Spleen (tissue), 11 donors: ENCODE results near the gene TSSK3. TPM values are rescaled to one million over a fixed set of nuclear protein-coding genes. Genes with fewer than 3 reads are reported as not detected.

Source experiments
- DNase-seq: peaks from one replicate; pipeline ENCODE4 v3.0.0-alpha.2; 2020
- H3K27ac ChIP-seq, 8 donors: fragments of 200-600 bp; sonication (generic) in 7 of 8; 1 replicate in 4 of 8; 2 replicates in 4 of 8; pipeline versions ENCODE4 v1.5.0 to v1.8.0; 2016 to 2021; ENCODE audit warnings: inconsistent platforms in 4 of 8, mild to moderate bottlenecking in 4 of 8, moderate library complexity in 1 of 8
- H3K27me3 ChIP-seq, 7 donors: fragments of 200-600 bp; sonication (generic) in 6 of 7; replicated peaks in 1 of 7; 1 replicate in 4 of 7; 2 replicates in 3 of 7; pipeline versions ENCODE4 v1.5.0 to v1.8.0; 2016 to 2021; ENCODE audit warnings: inconsistent platforms in 3 of 7, mild to moderate bottlenecking in 1 of 7
- H3K36me3 ChIP-seq, 6 donors: fragments of 200-600 bp; sonication (generic) in 5 of 6; 1 replicate in 4 of 6; 2 replicates in 2 of 6; pipeline versions ENCODE4 v1.5.0 to v1.8.0; 2016 to 2021; ENCODE audit warnings: inconsistent platforms in 2 of 6
- H3K4me1 ChIP-seq, 6 donors: fragments of 200-600 bp; sonication (generic) in 5 of 6; 1 replicate in 3 of 6; 2 replicates in 3 of 6; pipeline versions ENCODE4 v1.5.0 to v1.8.0; 2016 to 2021; ENCODE audit warnings: inconsistent platforms in 3 of 6
- H3K4me3 ChIP-seq, 8 donors: fragments of 200-600 bp; sonication (generic) in 7 of 8; 1 replicate in 4 of 8; 2 replicates in 4 of 8; pipeline versions ENCODE4 v1.5.0 to v1.8.0; 2016 to 2021; ENCODE audit warnings: inconsistent platforms in 4 of 8, mild to moderate bottlenecking in 4 of 8, moderate library complexity in 2 of 8
- H3K9me3 ChIP-seq, 8 donors: fragments of 200-600 bp; sonication (generic) in 7 of 8; 1 replicate in 4 of 8; 2 replicates in 4 of 8; pipeline versions ENCODE4 v1.5.0 to v1.8.0; 2016 to 2021; ENCODE audit warnings: inconsistent platforms in 4 of 8
- POLR2A ChIP-seq, 3 donors: fragments of 450-650 bp; IDR thresholded peaks; one replicate each; pipeline ENCODE4 v1.5.1; 2017; ENCODE audit warnings: antibody characterized with exemption in 3 of 3, mild to moderate bottlenecking in 1 of 3
- POLR2AphosphoS5 ChIP-seq, 3 donors: sonication (generic); formaldehyde crosslinking; IDR thresholded peaks; one replicate each; pipeline ENCODE4 v1.5.1; 2017; ENCODE audit warnings: antibody characterized with exemption in 3 of 3
- WGBS, 5 donors: extraction: QIAGEN DNeasy Blood & Tissue Kit in 3 of 5; methylation state at CpG; one replicate each; pipeline versions ENCODE4 v1.1.5 to v1.1.7; 2013 to 2018; 5-methylcytosine and 5-hydroxymethylcytosine counted together
- intact Hi-C: fragments of 100-400 bp; cut with DNase I; formaldehyde crosslinking; loops from one replicate; pipeline ENCODE4 v1.15.0; 2023; ENCODE audit warnings: low total_unique reads
- polyA plus RNA-seq, 3 donors: library from polyadenylated mRNA; stranded (reverse); fragments of 200-250 nt; gene quantifications; one replicate each; pipeline ENCODE4 v1.2.1, GENCODE V29; 2013
- total RNA-seq, 7 donors: library from RNA; depleted of rRNA in 3 of 7; stranded (reverse); fragments of >200 nt in 3 of 7; fragmentation: NEBNext Ultra II Directional in 4 of 7; extraction: Animal tissue kit (Norgen Biotek cat#: 25700) in 4 of 7; gene quantifications; one replicate each; pipeline versions ENCODE4 v1.1.0 to v1.2.1, GENCODE V29; 2016 to 2021
- TF ChIP-seq, protein P1 (sequence below), 11 experiments: fragments of 200-600 bp in 7 of 11; fragments of 450-650 bp in 4 of 11; sonication (generic) in 4 of 11; IDR thresholded peaks in 8 of 11; conservative IDR thresholded peaks in 3 of 11; 1 replicate in 7 of 11; 2 replicates in 4 of 11; pipeline versions ENCODE4 v1.4.0 to v1.8.0; 2016 to 2021; ENCODE audit warnings: antibody characterized with exemption in 11 of 11, inconsistent platforms in 4 of 11, mild to moderate bottlenecking in 1 of 11
- donor health status: healthy with polysubstance abuse.
- donor health status: DM: no; HTN: no; CAD: no; lungs with moderate emphysema.
- donor health status: DM: no; HTN: no; CAD: no.
- donor health status: Bipolar disorder and iron deficiency.
- donor health status: healthy.
- donor health status: DM: no; HTN: no; CAD: no.
- donor health status: DM: yes; HTN: yes; CAD: no.

The TSSK3 gene
- total and polyA plus RNA-seq, 10 donors, result 0.15 to 6.6 (median 2.6) TPM

DNA sequence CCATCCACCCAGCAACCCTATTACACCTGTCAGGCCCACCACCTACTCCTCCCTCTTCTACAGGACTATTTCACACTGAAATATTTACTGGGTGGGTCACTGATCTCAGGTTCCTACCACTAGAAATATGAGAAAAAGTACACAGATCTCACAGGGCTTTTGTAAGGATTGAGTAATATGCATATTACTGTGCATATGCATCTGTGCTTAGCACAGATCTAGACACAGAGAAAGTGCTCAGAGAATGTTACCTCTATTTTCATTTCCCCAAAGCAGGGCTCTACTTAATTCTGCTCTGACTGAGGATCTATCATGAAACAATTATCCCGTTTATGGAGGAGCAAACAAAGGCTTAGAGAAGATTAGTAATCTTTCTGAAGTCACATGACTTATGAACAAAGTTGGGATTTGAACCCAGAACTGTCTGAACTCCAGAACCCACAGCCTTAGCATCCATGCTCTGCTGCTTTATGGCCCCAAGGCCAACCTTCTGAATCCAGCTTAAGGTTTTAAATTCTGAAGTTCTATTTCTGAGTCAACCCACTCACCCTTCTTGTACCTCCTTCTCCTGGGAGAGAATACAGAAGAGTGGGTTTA, 11.8 kb downstream of the TSSK3 start:
- H3K36me3 ChIP-seq, result peaks cover 10 to 100% (median 82%) of the 10 kb centered on the region in 6 donors
- H3K27ac ChIP-seq, result no peak overlapping the region
- DNase-seq, result no peak
- no peak overlapping the region for H3K4me3 ChIP-seq
- intact Hi-C loops, result no loop called here
- H3K4me1 ChIP-seq, result peaks cover 3 to 26% (median 16%) of the 10 kb centered on the region in 6 donors
- TF ChIP-seq, protein P1, sequence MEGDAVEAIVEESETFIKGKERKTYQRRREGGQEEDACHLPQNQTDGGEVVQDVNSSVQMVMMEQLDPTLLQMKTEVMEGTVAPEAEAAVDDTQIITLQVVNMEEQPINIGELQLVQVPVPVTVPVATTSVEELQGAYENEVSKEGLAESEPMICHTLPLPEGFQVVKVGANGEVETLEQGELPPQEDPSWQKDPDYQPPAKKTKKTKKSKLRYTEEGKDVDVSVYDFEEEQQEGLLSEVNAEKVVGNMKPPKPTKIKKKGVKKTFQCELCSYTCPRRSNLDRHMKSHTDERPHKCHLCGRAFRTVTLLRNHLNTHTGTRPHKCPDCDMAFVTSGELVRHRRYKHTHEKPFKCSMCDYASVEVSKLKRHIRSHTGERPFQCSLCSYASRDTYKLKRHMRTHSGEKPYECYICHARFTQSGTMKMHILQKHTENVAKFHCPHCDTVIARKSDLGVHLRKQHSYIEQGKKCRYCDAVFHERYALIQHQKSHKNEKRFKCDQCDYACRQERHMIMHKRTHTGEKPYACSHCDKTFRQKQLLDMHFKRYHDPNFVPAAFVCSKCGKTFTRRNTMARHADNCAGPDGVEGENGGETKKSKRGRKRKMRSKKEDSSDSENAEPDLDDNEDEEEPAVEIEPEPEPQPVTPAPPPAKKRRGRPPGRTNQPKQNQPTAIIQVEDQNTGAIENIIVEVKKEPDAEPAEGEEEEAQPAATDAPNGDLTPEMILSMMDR (IDR thresholded peaks at IDR 0.05 in 8 of 11, conservative IDR thresholded peaks at IDR 0.05 in 3 of 11), result no peak
- TF ChIP-seq POLR2AphosphoS5 (IDR thresholded peaks at IDR 0.05) (no peak), POLR2A (IDR thresholded peaks at IDR 0.05) (no peak)
- 68 to 97% (median 87%) methylated on average over 1 of the region's 1 CpG for WGBS, 5 donors
- no peaks in the 10 kb centered on the region for H3K9me3 ChIP-seq
- no peaks in the 10 kb centered on the region for H3K27me3 ChIP-seq

DNA sequence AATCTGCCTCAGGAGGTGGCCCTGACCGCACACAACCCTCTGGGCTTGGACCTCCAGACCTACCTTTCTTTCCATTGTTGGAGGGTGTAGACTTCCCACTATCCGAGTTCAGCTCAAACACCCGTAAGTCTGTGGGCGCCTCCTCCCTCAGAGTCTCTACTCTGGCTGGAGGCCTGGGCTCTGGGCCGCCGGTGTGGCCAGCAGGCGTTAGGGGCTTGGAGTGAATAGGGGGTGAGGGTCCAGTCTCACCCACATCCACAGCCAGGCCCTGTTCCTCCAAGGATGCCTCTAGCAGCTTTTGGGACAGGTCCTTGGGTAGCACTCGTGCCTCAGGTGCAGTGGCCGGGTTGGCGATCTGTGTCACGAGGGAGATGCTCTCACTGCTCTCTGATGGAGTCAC, 13.9 kb downstream of the TSSK3 start:
- TF ChIP-seq POLR2AphosphoS5 (IDR thresholded peaks at IDR 0.05) (peak in 2 of 3 donors; percentile 15 to 29), POLR2A (IDR thresholded peaks at IDR 0.05) (no peak)
- TF ChIP-seq, protein P1 (IDR thresholded peaks at IDR 0.05 in 8 of 11, conservative IDR thresholded peaks at IDR 0.05 in 3 of 11), result no peak
- Histone ChIP-seq H3K36me3 (peaks cover 10 to 100% (median 94%) of the 10 kb centered on the region in 6 donors), H3K4me1 (peaks cover 3 to 26% (median 16%) of the 10 kb centered on the region in 6 donors), H3K27ac (no peak overlapping the region), H3K9me3 (no peaks in the 10 kb centered on the region), H3K27me3 (no peaks in the 10 kb centered on the region), H3K4me3 (no peak overlapping the region)
- 95 to 97% (median 96%) methylated on average over 11 of the region's 11 CpGs for WGBS, 5 donors
- no peak for DNase-seq
- intact Hi-C loops, result no loop called here

DNA sequence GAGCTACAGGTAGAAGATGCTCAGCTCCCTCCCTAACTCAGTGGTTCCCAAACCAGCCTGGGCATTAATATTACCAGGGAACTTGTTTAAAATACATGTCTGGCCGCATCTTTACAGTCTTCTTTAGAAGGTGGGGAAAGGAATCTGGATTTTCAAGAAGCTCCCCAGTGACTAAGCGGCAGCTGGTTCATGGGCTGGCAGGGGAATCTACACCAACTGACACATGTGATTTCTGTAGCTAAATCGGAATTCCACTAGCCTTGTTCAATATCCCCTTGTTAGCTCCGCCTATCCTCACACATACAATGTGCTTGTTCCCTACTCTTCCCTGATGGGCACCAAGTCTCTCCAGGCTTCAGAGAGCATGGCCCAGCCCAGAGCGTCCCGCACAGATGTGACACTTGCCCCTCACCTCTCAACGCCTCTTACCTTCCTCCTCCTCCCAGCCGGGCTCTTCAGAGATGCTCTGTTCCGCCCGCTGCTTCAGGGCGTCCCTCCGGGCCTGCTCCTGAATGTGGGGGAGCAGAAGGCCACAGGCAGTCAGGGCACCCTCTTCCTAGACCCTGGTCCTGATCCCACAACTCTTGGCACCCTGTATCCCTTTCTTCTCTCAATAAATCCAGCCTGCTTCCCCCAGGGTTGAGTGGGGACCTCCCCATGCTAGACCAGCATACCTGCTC, 15.3 kb downstream of the TSSK3 start:
- H3K36me3 ChIP-seq, result peaks cover 10 to 100% (median 97%) of the 10 kb centered on the region in 6 donors
- H3K4me1 ChIP-seq, result peaks cover 0 to 13% (median 5%) of the 10 kb centered on the region in 6 donors
- no peaks in the 10 kb centered on the region for H3K27me3 ChIP-seq
- H3K9me3 ChIP-seq, result no peaks in the 10 kb centered on the region
- intact Hi-C loops, result no loop called here
- WGBS, 5 donors, result 95 to 97% (median 96%) methylated on average over 12 of the region's 12 CpGs
- no peak overlapping the region for H3K27ac ChIP-seq
- TF ChIP-seq, protein P1 (IDR thresholded peaks at IDR 0.05 in 8 of 11, conservative IDR thresholded peaks at IDR 0.05 in 3 of 11), result no peak
- peak in 2 of 3 donors; percentile 27 to 56 for TF ChIP-seq POLR2AphosphoS5 (IDR thresholded peaks at IDR 0.05)
- H3K4me3 ChIP-seq, result no peak overlapping the region
- no peak for DNase-seq

DNA sequence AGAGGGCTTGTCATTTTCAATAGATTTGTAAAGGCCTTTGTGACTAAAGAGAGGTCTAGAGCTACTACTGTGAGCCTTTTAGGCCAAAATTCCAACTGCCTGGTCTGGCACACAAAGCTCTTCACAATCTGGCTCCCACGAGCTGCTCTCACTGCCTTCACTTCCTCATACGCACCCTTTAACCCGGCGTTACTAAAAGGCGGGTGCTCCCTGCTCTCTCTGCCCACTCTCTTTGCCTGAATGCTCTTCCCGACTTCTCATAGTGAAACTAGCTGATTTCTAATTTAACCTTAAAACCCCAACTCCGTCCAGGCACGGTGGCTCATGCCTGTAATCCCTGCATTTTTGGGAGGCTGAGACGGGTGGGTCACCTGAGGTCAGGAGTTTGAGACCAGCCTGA, 17.7 kb downstream of the TSSK3 start:
- Histone ChIP-seq H3K4me1 (peaks cover 0 to 9% (median 2%) of the 10 kb centered on the region in 6 donors), H3K9me3 (no peaks in the 10 kb centered on the region), H3K4me3 (no peak overlapping the region), H3K36me3 (peaks cover 11 to 100% (median 98%) of the 10 kb centered on the region in 6 donors), H3K27ac (no peak overlapping the region), H3K27me3 (no peaks in the 10 kb centered on the region)
- 84 to 92% (median 88%) methylated on average over 9 of the region's 9 CpGs for WGBS, 5 donors
- TF ChIP-seq, protein P1 (IDR thresholded peaks at IDR 0.05 in 8 of 11, conservative IDR thresholded peaks at IDR 0.05 in 3 of 11), result no peak
- no peak for TF ChIP-seq POLR2AphosphoS5 (IDR thresholded peaks at IDR 0.05)
- no peak for TF ChIP-seq POLR2A (IDR thresholded peaks at IDR 0.05)
- no peak for DNase-seq
- intact Hi-C loops, result no loop called here
